GM12875 (cell line): Measurements from ENCODE around the gene SAMD8.
"Not testable (repeated sequence)": the region's sequence is repeated elsewhere in the genome, so short reads cannot be mapped to it uniquely, and the experiment has no call there.

Experiments used
- H3K4me3 ChIP-seq: one replicate; pipeline ENCODE4 v1.5.1; 2011; ENCODE audit warnings: low read depth, low read length, control low read depth
- TF ChIP-seq, protein P1 (sequence below): IDR thresholded peaks from 2 replicates; pipeline ENCODE4 v1.5.1; 2011; ENCODE audit warnings: low read depth, mild to moderate bottlenecking, control low read depth, inconsistent platforms, low read length, moderate library complexity, borderline replicate concordance; ENCODE audit not compliant: insufficient read depth

The SAMD8 gene

DNA sequence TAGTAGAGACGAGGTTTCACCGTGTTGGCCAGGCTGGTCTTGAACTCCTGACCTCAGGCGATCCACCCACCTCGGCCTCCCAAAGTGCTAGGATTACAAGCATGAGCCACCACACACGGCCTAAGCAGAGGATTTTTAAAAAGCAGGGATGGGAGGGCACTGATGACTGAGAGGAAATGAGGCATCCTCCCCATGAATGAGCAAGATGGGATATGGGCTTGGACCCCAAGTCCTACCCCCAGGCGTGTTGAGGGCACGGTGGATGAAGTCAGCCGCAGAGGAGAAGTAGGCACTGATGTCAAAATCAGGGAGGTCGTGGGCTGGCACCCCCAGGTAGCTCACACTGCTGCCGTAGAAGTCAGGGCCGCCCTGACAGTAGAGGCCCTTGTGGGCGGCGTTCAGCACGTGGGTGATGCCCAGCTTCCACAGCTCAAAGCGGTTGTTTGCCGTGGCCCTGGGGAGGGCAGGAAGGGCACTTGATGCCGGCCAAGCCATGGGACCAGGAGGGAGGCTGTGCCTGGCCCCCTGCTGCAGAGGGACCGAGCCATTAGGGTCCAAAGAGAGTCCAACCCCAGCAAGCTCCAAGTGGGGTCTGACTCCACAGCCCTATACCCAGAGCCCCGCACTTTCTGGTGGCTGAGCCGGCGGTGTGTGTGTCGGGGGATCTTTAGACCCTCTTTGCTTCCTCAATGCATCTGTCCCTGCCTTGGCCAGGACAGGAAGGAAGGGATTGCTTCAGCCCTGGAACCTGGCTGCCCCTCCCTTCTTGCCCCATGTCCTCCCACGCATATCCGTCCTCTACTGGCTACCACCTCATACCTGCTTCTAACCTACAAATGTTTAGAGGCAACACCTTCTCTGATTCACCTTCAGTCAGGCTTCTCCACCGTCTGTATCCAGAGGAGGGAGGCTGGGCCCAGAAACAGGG lies 3.4 kb upstream of the SAMD8 start:
- TF ChIP-seq, protein P1, sequence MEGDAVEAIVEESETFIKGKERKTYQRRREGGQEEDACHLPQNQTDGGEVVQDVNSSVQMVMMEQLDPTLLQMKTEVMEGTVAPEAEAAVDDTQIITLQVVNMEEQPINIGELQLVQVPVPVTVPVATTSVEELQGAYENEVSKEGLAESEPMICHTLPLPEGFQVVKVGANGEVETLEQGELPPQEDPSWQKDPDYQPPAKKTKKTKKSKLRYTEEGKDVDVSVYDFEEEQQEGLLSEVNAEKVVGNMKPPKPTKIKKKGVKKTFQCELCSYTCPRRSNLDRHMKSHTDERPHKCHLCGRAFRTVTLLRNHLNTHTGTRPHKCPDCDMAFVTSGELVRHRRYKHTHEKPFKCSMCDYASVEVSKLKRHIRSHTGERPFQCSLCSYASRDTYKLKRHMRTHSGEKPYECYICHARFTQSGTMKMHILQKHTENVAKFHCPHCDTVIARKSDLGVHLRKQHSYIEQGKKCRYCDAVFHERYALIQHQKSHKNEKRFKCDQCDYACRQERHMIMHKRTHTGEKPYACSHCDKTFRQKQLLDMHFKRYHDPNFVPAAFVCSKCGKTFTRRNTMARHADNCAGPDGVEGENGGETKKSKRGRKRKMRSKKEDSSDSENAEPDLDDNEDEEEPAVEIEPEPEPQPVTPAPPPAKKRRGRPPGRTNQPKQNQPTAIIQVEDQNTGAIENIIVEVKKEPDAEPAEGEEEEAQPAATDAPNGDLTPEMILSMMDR, result no peak

DNA sequence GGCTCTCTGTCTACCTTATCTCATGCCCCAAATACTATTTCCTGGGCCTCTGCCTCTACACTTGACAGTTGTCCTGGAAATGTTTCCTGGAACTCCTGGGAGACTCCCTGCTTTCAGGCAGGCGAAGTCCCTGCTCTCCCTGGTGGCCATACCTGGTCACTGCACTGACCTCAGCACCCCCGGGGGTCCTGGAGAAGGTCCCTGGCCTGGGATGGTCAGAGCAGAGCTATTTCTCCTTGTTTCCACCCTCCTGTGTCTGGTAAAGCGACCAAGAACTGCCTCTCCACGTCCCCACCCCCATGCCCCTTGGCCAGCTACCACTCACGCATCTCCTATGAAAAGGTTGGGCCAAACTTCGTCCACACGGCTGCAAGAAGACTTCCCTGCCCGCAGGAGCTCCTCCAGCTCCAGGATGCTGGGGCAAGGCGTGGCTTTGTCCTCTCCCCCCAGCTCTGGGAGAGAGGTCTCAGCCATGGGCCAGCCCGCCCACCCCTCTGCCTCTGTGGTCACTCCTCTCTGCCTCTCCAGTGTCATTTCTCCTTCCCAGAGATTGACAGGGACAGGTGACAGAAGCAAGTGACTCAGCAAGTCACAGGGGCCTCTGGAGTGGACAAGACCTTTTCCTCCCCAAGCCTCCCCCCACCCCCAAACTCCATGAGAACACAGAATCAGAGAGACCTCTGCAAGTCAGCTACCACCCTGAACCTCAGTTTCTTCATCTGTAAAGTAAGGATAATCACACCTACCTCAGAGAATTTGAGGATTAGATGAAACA lies 2.6 kb upstream of the SAMD8 start:
- no peak overlapping the region for H3K4me3 ChIP-seq
- TF ChIP-seq, protein P1, result peak; percentile 68

More for the DNA sequence above, 3.4 kb upstream of the SAMD8 start:
- no peak overlapping the region for H3K4me3 ChIP-seq

- H3K4me3 ChIP-seq, result no peak overlapping the region
- TF ChIP-seq, protein P1, result no peak
Observed at GRCh38 chr10:75109459-75109778, 2.0 kb upstream of the SAMD8 start.

DNA sequence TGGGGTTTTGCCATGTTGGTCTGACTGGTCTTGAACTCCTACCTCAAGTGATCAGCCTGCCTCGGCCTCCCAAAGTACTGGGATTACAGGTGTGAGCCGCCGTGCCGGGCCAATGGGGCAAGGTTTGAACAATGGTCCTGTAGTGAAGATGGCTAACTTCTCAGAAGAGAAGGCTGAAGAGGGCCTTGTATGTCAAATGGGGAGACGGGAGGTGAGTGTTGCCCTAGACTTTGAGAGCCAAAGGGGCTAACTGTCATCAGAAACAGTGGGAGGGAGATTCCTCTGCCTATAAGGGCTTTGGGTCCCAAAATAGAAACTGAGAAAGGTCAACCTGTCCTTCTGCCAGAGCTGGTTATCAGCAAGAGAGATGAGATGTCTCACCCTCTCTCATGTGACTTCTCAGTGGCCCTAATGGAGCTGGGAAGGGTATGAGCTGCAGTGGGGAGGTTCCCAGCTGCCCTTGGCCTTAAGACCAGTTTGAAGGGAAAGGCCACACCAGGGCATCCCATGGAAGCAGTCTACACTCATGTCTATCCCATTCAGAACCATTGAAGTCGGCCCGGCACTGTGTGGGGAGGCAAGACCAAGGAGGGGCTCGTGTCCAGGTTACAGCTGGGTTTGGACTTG lies 1.3 kb upstream of the SAMD8 start:
- no peak overlapping the region for H3K4me3 ChIP-seq
- TF ChIP-seq, protein P1, result no peak

GRCh38 chr10:75111907-75112679 lies 637 bp downstream of the SAMD8 start:
- TF ChIP-seq, protein P1, result no peak
- H3K4me3 ChIP-seq, result peak overlapping the region; percentile 93

GRCh38 chr10:75115137-75115536 lies 3.7 kb downstream of the SAMD8 start:
- TF ChIP-seq, protein P1, result no peak
- no peak overlapping the region for H3K4me3 ChIP-seq

DNA sequence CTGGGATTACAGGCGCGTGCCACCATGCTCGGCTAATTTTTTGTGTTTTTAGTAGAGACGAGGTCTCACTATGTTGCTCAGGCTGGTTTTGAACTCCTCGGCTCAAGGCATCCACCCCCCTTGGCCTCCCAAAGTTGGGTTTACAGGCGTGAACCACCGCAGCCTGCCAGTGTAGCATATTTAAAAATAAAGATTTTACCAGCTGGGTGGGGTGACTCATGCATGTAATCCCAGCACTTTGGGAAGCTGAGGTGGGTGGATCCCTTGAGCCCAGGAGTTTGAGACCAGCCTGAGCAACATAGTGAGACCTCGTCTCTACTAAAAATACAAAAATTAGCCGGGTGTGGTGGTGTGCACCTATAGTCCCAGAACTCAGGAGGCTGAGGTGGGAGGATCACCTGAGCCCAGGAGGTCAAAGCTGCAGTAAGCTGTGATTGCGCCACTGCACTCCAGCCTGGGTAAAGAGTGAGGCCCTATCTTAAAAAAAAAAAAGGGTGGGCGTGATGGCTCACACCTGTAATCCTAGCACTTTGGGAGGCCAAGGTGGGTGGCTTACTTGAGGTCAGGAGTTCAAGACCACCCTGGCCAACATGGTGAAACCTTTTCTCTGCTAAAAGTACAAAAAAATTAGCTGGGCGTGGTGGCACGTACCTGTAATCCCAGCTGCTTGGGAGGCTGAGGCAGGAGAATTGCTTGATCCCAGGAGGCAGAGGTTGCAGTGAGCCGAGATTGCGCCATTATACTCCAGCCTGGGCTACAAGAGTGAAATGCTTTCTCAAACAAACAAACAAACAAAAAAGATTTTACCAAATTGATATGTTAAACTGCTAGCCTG lies 5.7 kb downstream of the SAMD8 start:
- not testable (repeated sequence) for H3K4me3 ChIP-seq
